Kasumi-1 (cell line): Measurements from ENCODE around the gene HELZ.

Source experiments
- DNase-seq, 2 experiments: peaks; one replicate each; lab custom pipeline; 2025; lab: John Stamatoyannopoulos, UW

Gene HELZ

DNA sequence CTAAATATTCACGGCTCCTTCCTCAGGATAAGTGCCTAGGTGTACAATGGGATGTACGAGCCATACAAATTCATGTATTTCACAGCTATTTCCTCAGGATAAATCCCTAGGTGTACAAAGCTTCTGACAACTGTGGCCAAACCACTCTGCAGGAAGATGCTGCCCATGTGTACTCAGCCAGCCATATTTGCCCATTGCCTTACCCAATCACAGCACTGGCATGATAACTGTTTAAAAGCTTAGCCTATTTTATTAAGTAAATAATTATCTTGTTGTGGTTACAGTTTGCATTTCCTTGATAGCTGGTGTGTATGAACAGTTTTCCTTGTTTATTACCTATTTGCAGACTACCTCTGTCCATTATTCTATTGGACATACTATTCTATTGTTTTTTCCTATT, 165.5 kb downstream of the HELZ start:
- no peak for DNase-seq

DNA sequence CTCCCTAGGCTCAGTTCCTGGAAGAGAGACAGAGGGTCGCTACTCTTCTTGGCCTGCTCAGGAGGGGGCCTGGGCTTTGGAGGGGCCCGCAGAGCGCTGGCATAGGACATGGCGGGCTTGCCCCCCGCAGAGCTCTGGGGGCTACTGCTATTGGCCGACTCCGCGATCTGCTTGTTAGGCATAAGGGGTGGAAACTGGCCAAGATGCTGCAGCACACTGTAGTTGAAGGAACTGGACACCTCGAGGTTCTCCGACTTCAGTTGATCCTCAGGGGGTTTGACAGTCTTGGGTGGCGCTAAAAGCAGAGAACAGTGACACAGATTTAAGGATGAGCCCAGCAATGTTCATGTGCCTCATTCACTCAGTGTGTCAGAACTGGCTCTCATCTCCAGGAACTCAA, 166.7 kb downstream of the HELZ start:
- no peak for DNase-seq

DNA sequence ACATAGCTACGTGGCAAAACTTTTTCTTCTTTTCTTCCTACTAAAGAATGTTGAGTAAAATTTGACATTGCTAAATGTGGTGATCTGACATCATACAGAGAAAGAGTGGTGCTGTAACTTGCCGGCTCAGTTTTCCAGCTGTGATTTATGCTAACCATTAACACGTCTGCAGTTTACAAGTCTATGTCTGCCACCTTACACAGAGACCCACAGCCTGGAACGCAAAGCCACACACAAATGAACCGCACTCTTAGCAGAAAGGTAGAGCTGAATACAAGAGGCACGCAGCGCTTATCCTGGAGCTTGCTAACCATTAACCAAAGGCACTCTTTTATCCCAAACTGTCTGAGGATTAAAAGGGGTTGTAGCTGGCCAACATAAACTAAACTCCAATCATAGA, 168.7 kb downstream of the HELZ start:
- no peak for DNase-seq

DNA sequence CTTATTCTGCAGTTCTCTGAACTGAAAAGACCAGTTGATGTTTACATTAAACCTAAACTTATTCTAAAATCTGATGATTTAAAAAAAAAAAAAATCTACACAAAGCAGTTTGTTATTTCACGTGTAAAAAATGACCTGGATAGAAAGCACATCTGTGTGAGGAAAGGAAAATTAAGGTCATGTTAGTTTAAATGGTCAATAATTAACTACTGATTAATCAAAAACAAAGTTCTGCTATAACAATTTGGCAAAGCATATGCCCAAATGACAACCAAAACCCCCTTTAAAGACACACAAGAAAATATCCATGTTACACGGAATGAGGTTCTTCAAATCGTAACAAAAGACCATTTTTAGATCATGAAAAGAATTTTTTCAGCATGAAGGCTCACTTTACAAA, 170.2 kb downstream of the HELZ start:
- DNase-seq, result no peak

DNA sequence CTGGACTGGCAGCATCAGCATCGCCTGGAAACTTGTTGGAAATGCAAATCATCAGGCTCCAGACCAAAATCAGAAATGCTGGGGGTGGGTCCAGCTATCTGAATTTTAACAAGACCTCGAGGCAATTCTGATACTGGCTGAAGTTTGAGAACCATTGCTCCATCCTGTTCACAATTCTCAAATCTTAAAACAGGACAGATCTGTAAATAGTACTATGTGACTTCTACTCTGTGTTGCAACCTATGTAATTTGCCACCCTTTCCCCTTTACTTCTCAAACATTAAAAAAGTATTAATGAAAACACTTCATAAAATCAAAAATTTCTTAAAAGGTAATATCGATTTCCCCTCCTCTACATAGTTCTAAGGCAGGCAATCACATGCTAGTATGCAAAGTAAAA, 172.1 kb downstream of the HELZ start:
- no peak for DNase-seq

DNA sequence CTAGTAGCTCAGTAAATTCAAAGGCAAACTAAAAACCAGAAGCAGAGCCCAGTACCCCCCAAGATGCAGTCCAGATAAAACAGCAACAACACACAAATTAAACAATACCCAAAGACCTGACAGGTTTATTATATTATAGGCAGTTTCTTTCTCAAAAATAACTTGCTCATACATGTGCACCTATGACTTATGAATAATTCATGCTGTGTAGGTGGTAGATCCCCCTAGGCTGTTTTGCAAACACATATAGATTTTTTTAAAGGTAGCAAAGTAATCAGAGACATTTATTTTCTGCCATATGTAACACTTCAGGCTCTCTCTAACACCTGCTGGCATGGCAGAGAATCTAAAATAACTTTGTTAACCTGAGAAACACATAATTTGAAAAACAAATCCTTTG, 173.4 kb downstream of the HELZ start:
- DNase-seq, result no peak

DNA sequence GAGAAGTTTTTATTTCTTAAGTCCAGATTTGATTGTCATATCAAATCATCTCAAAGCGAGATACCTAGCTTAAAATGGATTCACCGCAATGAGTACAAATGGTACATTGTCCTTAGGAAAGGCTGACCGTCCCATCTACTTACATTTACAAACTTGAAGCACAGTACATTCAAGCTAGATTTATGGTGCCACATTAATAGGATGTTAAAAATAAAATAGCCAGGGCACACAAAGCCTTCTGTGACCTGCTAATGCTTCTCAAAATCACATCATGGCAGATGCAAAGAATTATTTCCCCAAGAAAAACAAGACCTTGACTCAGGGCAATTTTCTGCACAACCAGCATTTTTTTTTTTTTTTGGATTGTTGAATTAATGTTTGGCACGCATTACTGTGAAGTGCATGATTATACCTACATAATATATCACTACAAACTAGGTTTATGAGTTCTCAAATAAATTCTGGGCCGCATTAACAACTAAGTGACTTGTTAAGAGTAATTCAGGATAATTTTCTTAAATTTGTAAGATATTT, 175.3 kb downstream of the HELZ start:
- DNase-seq, result no peak

DNA sequence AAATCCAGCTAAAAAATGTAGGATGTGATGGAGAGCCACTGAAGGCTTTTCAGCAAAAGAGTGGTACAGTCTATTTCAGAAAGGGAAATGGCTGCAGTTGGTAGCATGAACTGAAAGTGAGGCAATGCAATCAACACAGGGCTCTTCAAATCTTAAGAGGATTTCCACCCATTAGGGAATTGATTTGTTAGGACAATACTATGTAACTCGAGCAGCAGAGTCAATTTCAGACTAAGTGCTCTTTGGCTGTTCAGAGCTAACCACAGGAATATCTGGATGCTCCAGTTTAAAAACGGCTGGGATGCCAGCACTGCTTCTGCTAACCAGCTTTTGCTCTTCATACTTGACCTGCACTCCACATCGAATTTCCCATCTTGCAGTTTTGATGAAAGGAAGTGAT, 176.0 kb downstream of the HELZ start:
- no peak for DNase-seq

DNA sequence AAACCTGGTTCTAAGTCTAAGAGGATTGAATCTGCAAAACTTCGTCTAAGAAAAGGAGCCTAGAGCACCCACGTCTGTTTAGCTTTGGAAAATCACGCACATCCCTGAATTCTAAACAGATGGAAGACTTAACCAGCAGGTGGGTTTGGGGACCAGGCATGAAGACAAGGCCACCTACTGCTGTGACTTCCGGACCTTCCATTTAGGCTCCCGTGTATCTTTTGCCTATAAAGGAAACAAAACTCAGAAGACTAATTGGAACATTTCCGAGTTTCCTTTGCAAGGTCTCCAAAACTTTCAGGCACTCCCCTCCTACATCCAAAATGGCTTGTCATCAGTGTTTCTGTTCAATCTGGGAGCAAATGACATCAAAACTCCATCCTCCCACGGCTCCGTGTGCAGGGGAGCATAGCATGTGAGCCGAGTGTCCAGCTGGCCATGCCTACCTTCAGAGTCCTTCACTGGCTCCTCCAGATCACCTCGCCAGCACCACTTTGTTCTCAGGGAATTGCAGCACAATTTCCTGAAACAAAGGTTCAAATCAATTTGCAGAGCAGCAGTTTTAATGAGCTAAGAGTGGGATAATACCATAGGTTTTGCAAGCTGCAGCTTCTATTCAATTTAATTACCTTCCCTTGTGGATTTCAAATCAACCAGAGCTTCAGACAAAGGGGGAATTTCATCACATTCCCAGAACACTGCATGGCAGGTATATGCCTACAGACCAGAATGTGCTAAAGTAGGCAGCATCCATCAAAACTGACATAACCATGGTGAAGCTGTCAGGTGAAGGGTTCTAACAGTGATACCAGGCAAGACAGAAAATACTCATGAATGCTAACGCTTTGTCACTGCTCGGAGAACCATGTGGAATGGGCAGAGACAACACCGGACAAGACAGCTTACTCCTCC, 177.2 kb downstream of the HELZ start:
- no peak for DNase-seq

DNA sequence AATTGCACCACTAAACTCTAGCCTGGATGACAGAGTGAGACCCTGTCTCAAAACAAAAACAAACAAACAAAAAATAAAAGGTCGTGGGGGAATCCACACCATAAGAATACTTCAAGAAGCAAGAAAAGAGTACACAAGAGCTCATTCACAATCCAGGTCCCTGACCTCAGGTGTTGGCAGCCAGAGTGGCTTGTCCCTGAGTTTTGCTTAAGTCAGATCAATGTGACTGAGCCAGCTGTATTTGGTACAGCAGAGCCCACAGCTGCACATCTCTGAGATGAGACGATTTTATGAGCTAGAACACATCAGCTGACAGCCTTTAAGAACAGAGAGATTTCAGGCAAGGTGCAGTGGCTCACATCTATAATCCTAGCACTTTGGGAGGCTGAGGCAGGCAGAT, 178.3 kb downstream of the HELZ start:
- DNase-seq, result no peak

DNA sequence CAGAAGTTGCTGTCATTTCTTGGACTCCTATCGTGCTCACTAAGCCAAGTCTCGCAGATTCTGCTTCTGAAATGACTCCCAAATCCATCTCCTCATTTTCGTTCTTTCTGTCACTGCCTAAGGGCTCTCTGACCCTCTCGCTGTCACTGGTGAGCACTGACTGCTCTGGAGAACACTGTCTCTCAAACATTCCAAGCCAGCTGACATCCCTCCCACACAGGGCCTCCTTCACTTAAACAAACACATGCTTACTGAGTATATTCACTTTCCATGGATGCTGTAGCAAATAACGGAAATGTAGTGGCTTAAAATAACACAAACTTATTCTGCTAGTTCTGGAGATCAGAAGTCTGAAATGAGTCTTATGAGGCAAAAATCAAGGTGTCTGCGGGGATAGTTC, 181.9 kb downstream of the HELZ start:
- no peak for DNase-seq

DNA sequence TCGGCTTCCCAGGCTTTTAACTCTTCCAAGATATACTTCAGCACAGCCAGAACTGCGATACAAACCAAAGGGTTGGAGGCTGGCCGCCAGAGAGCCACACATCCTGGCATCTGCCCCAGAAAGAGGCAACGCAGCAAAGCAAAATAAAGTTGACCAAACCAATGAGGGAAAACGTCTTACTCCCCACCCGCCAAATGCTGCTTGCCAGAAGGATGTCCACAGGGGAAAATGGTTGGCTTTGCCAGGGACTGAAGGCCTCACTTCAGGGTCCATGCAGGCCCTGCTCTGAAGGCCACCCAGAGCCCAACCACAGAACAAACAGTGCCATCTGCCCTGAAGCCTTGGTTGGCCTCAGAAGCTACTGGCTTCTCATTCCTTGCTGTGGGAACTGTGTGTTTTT, 185.6 kb downstream of the HELZ start:
- DNase-seq, result no peak

DNA sequence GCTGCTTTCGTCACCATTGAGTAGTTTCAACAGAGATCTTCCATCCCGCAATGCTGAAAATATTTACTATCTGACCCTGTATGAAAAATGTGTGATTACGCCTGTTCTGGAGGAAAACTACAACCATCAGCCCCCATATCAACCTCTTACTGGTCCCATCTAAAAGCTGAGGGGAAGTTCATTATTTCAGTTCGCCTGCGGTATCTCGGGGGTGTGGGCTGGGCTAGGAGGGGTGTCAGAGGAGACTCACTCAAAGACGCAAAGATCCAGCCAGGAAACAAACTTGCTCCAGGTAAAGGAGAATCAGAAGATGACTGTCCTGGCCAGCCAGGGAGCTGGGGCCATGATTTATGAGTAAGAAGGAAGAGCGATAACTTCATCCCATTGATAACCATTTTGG, 187.0 kb downstream of the HELZ start:
- no peak for DNase-seq

DNA sequence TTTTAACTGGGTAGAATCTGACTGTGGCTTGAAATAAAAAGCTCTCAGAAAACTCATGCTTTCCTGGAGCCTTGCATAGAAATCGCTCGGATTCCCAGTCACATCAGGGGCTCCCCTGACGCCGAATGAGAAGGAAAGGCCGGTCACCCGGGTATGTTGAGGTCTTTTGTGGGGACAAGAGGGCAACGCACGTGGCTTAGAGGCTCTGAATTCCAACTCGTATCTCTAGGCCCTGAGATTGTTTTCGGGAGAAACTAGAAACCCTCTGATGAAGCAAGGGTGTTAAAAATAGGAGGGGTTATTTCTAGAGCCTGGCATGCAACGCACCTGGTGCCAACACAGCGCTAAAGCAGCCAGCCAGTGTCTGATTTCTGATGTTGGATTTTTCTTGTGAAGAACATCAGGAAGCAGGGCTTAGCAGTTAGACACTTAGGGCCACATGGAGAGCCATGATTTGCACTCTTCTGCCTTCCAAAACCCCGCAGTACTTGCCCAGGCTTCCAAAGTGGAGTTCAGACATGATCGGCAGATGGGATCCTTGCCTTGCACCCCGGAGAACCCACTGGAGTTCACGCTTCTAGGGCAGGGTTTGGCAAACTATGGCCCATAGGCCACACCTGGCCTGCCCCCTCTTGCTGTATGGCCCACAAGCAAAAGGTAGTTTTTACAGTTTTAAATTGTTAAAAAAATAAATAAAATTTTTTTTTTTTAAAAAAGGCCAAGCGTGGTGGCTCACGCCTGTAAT, 188.1 kb downstream of the HELZ start:
- DNase-seq, result no peak

DNA sequence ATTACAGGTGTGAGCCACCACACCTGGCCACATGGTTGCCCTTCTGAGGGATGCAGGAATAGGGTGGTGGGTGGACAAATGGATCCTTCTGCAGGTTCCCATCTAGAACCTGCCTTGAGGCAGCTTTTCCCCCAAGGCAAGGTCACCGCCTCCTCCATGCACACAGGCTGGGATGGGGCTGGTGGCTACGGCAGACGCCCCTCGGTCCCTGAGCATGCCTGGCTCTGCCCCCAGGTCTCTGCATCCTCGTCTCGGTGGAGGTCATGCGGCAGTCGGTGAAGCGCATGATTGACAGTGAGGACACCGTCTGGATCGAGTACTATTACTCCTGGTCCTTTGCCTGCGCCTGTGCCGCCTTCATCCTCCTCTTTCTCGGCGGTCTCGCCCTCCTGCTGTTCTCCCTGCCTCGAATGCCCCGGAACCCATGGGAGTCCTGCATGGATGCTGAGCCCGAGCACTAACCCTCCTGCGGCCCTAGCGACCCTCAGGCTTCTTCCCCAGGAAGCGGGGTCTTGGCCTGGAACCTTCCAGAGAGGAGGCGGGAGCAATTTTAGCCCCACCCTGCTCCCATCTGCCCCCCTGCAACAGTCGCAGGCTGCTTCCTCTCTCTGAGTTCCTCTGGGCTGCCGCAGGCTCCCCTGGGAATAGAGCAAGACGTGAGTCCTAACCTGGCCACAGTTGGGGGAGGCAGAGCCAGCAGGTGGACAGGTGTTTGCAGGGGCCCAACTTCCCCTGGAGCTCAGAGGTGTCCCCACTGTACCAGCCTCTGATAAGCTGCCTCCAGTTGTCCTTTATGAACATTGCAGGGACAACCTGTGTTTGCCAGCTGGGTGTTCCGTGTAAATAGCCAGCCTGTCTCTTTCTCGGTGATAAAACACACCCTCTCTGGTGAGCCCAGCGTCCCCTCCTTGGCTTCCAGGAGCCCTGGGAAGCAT, 188.9 kb downstream of the HELZ start:
- DNase-seq, result no peak

DNA sequence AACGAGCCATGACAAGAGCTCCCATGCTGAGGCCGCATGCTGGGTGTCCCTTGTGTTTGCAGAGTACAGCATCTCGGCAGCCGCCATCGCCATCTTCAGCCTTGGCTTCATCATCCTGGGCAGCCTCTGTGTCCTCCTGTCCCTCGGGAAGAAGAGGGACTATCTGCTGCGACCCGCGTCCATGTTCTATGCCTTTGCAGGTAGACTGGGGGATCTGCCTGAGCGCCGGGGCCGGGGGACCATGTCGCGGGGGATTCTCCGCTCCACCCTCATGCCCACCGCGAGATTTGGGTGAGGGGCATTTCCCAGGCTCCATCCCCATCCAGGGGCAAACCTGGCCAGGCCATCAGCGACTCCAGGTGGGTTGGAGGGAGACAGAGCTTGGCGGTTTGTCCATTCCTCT, 190.0 kb downstream of the HELZ start:
- DNase-seq, result no peak

DNA sequence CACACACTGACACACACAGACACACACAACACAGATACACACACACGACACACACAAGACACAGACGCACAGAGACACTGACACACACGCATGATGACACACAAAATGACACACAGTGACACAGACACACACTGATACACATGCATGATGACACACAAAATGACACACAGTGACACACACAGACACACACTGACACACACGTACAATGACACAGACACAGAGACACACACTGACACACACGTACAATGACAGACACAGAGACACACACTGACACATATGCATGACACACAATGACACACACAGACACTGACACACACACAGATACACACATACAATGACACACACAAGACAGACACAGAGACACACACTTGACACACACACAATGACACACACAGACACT, 190.4 kb downstream of the HELZ start:
- DNase-seq, result no peak

DNA sequence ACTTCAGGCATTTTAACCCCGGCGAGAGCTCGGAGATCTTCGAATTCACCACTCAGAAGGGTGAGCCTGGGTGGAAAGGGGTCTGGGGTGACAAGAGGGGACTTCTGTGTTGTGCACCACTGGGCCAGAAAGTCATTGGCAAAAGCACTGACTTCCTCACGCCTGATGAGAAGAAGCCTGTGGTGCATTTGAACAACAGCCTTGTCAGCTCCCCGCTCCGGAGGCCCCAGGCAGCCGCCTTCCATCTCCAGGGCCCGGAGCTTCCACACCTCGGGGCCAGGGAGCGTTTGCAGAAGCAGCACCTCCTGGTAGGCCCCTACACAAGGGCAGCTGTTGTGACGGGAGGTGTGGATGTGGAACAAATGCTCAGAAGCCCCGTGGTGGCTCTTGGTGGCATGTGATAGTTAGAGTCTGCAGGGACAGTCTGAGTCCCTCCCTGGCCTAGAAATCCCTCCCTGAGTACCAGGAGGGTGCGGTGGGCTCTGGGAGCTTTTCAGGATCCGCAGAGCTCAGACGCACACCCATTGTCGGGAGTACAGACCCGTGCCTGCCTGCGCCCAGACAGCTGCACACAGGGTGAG, 190.9 kb downstream of the HELZ start:
- no peak for DNase-seq

DNA sequence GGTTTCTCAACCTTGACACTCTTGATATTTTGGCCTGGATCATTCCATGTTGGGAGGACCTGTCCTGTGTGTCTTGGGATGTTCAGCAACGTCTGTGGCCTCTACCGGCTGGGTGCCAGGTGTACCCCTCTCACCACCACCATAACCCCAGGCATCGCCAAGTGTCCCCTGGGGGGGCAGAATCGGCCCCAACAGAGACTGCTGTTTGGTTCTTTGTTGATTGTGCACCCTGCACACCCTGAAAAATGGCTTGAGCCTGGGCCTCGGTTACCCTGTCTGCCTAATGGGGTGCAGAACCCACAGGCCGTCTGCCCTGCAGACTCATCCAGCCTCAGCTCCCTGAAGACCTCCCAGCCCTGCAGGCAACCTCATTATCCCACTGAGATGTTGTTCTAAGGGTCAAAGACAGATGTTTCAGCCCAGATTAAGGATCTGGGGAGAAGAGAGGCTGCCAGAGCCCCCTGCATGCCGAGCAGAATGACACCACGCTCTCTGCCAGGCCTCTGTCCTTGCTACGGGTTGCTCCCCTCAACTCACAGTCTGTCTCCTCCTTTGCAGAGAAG, 191.5 kb downstream of the HELZ start:
- DNase-seq, result no peak

DNA sequence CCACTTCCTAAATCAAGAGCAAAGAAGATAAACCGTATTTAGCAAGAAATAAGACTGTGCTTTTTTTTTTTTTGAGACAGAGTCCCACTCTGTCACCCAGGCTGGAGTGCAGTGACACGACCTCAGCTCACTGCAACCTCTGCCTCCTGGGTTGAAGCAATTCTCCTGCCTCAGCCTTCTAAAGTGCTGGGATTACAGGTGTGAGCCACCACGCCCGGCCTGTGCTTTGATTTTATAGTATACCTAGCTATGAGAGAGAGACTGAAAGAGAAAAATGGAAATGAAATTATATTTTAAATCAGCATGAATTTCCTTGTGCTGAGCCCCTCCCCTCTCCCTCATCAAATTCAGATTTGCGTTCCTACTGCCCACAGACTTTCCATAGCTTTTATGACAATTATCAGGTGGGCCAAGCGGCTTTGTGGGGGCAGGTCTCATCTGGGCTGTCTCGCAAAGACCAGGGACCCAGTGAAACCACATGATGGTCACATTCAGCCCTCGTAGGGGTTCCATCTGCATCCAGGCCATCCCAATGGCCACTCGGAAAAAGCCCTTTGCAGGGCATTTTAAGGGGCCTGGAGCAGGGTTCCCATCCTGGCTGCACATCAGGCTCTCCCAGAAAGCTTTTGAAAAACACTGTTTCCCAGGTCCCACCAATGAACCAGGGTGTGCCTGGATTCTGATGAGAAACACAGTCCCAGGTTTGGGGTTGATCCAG, 192.1 kb downstream of the HELZ start:
- DNase-seq, result no peak

DNA sequence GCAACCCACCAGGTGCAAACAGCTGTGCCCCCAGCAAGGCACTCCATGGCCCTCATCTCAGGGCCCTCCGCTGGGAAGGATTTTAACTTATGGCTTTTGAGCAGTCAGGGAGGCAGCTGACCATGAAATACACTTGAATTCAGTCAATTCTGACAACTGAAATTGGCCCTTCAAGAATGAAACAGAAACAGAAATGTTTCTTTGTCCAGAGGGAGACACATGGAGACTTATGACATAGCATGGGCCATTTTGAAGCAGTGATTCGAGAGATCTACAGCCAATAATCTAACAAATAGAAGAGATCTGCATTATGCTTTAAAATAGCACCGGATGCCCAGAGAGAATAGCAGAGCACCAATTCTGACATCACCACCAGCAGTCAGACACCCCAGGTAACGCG, 193.2 kb downstream of the HELZ start:
- no peak for DNase-seq
